Sigmoid colon (tissue), 7 donors: Measurements from ENCODE around the gene SMIM23. TPM values are rescaled to one million over a fixed set of nuclear protein-coding genes. Genes with fewer than 3 reads are reported as not detected.

ENCODE experiments used
- DNase-seq: peaks from one replicate; pipeline ENCODE4 v3.0.0-alpha.2; 2019
- H3K27ac ChIP-seq, 4 donors: fragments of 200-600 bp; sonication (generic); one replicate each; pipeline ENCODE4 v1.5.1; 2016 to 2019; ENCODE audit warnings: mild to moderate bottlenecking in 1 of 4
- H3K27me3 ChIP-seq, 3 donors: fragments of 200-600 bp; sonication (generic); one replicate each; pipeline ENCODE4 v1.5.1; 2019; ENCODE audit warnings: mild to moderate bottlenecking in 1 of 3
- H3K36me3 ChIP-seq, 4 donors: fragments of 200-600 bp; sonication (generic); one replicate each; pipeline ENCODE4 v1.5.1; 2016 to 2019
- H3K4me1 ChIP-seq, 4 donors: fragments of 200-600 bp; sonication (generic); one replicate each; pipeline ENCODE4 v1.5.1; 2017 to 2019
- H3K4me3 ChIP-seq, 4 donors: fragments of 200-600 bp; sonication (generic); one replicate each; pipeline ENCODE4 v1.5.1; 2017 to 2019; ENCODE audit warnings: mild to moderate bottlenecking in 2 of 4, moderate library complexity in 1 of 4
- H3K9me3 ChIP-seq, 4 donors: fragments of 200-600 bp in 3 of 4; sonication (generic) in 3 of 4; one replicate each; pipeline versions ENCODE4 v1.5.1 to v1.6.1; 2013 to 2019
- EP300 ChIP-seq, 4 donors: sonication (generic); formaldehyde crosslinking; IDR thresholded peaks; one replicate each; pipeline ENCODE4 v1.6.1; 2017; ENCODE audit warnings: antibody characterized with exemption in 4 of 4
- POLR2A ChIP-seq, 2 donors: fragments of 450-650 bp; IDR thresholded peaks; one replicate each; pipeline ENCODE4 v1.6.1; 2016; ENCODE audit warnings: antibody characterized with exemption in 2 of 2, mild to moderate bottlenecking in 2 of 2, moderate library complexity in 2 of 2
- POLR2AphosphoS5 ChIP-seq, 4 donors: sonication (generic); formaldehyde crosslinking; IDR thresholded peaks; one replicate each; pipeline ENCODE4 v1.6.1; 2017; ENCODE audit warnings: antibody characterized with exemption in 4 of 4
- WGBS, 2 donors: extraction: QIAGEN DNeasy Blood & Tissue Kit; methylation state at CpG; one replicate each; pipeline ENCODE4 v1.1.7; 2013; 5-methylcytosine and 5-hydroxymethylcytosine counted together
- intact Hi-C: fragments of 100-400 bp; cut with DNase I; formaldehyde crosslinking; loops from one replicate; pipeline ENCODE4 v1.15.1; 2023
- polyA plus RNA-seq, 3 donors: library from polyadenylated mRNA; stranded (reverse); fragments of 200-250 nt; gene quantifications; one replicate each; pipeline ENCODE4 v1.2.3, GENCODE V29; 2013
- total RNA-seq, 4 donors: library from RNA; depleted of rRNA; stranded (reverse); fragments of >200 nt; gene quantifications; one replicate each; pipeline ENCODE4 v1.1.0, GENCODE V29; 2016
- TF ChIP-seq, protein P1 (sequence below), 4 experiments: fragments of 450-650 bp in 3 of 4; fragments of 200-600 bp in 1 of 4; IDR thresholded peaks; one replicate each; pipeline ENCODE4 v1.5.1; 2016 to 2019; ENCODE audit warnings: antibody characterized with exemption in 4 of 4, mild to moderate bottlenecking in 3 of 4, moderate library complexity in 2 of 4
- donor health status: healthy with polysubstance abuse.
- donor health status: Bipolar disorder and iron deficiency.
- donor health status: healthy.

Gene SMIM23
- total and polyA plus RNA-seq, 7 donors, result not detected

DNA sequence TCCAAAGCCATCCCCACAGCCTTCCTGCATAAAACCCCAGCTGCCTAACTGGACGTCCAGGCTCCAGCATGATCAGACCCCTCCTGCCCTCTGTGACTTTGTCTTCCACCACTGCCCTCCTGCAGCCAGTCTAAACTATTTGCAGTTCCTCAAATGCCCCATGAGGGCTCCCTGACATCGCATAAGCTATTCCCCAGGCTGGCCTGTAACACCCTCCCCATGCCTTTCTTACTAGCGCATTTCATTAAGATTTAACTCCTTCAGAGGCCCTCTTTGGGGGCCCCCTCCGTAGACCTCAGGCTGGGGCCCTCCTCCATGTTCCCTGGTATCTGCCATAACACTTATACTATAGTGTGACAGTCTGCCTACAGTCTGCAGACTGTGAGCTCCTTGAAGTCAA is 15.5 kb upstream of the SMIM23 start:
- H3K27me3 ChIP-seq, result no peaks in the 10 kb centered on the region
- H3K4me3 ChIP-seq, result no peak overlapping the region
- H3K9me3 ChIP-seq, result no peaks in the 10 kb centered on the region
- no peaks in the 10 kb centered on the region for H3K36me3 ChIP-seq
- no peak for DNase-seq
- no peaks in the 10 kb centered on the region for H3K4me1 ChIP-seq
- TF ChIP-seq POLR2A (IDR thresholded peaks at IDR 0.05) (no peak), POLR2AphosphoS5 (IDR thresholded peaks at IDR 0.05) (no peak), EP300 (IDR thresholded peaks at IDR 0.05) (no peak)
- TF ChIP-seq, protein P1, sequence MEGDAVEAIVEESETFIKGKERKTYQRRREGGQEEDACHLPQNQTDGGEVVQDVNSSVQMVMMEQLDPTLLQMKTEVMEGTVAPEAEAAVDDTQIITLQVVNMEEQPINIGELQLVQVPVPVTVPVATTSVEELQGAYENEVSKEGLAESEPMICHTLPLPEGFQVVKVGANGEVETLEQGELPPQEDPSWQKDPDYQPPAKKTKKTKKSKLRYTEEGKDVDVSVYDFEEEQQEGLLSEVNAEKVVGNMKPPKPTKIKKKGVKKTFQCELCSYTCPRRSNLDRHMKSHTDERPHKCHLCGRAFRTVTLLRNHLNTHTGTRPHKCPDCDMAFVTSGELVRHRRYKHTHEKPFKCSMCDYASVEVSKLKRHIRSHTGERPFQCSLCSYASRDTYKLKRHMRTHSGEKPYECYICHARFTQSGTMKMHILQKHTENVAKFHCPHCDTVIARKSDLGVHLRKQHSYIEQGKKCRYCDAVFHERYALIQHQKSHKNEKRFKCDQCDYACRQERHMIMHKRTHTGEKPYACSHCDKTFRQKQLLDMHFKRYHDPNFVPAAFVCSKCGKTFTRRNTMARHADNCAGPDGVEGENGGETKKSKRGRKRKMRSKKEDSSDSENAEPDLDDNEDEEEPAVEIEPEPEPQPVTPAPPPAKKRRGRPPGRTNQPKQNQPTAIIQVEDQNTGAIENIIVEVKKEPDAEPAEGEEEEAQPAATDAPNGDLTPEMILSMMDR (IDR thresholded peaks at IDR 0.05), result no peak
- intact Hi-C loops, result no loop called here
- 38 to 56% methylated on average over 4 of the region's 4 CpGs for WGBS, 2 donors
- H3K27ac ChIP-seq, result no peak overlapping the region

- 39 to 40% methylated on average over 3 of the region's 3 CpGs for WGBS, 2 donors
- no peaks in the 10 kb centered on the region for H3K27me3 ChIP-seq
- DNase-seq, result no peak
- H3K9me3 ChIP-seq, result no peaks in the 10 kb centered on the region
- TF ChIP-seq POLR2A (IDR thresholded peaks at IDR 0.05) (no peak), POLR2AphosphoS5 (IDR thresholded peaks at IDR 0.05) (no peak), EP300 (IDR thresholded peaks at IDR 0.05) (no peak)
- TF ChIP-seq, protein P1 (IDR thresholded peaks at IDR 0.05), result no peak
- no peak overlapping the region for H3K4me3 ChIP-seq
- H3K27ac ChIP-seq, result no peak overlapping the region
- H3K4me1 ChIP-seq, result peaks cover 0 to 6% (median 2%) of the 10 kb centered on the region in 4 donors
- no peaks in the 10 kb centered on the region for H3K36me3 ChIP-seq
- intact Hi-C loops, result no loop called here
Measured at GRCh38 chr5:171771856-171772255, 13.8 kb upstream of the SMIM23 start.

GRCh38 chr5:171773106-171773505 is 12.5 kb upstream of the SMIM23 start:
- TF ChIP-seq EP300 (IDR thresholded peaks at IDR 0.05) (no peak), POLR2A (IDR thresholded peaks at IDR 0.05) (no peak), POLR2AphosphoS5 (IDR thresholded peaks at IDR 0.05) (no peak)
- TF ChIP-seq, protein P1 (IDR thresholded peaks at IDR 0.05), result no peak
- Histone ChIP-seq H3K27ac (no peak overlapping the region), H3K4me1 (peaks cover 0 to 16% (median 10%) of the 10 kb centered on the region in 4 donors), H3K9me3 (no peaks in the 10 kb centered on the region), H3K36me3 (no peaks in the 10 kb centered on the region), H3K4me3 (no peak overlapping the region), H3K27me3 (no peaks in the 10 kb centered on the region)
- intact Hi-C loops, result no loop called here
- DNase-seq, result no peak
- 88 to 89% methylated on average over 8 of the region's 8 CpGs for WGBS, 2 donors

- TF ChIP-seq EP300 (IDR thresholded peaks at IDR 0.05) (no peak), POLR2AphosphoS5 (IDR thresholded peaks at IDR 0.05) (no peak), POLR2A (IDR thresholded peaks at IDR 0.05) (no peak)
- TF ChIP-seq, protein P1 (IDR thresholded peaks at IDR 0.05), result no peak
- Histone ChIP-seq H3K27me3 (no peaks in the 10 kb centered on the region), H3K9me3 (no peaks in the 10 kb centered on the region), H3K36me3 (no peaks in the 10 kb centered on the region), H3K4me1 (peaks cover 0 to 16% (median 10%) of the 10 kb centered on the region in 4 donors), H3K27ac (no peak overlapping the region), H3K4me3 (no peak overlapping the region)
- 59 to 85% methylated on average over 9 of the region's 9 CpGs for WGBS, 2 donors
- DNase-seq, result no peak
- intact Hi-C loops, result no loop called here
Measured at GRCh38 chr5:171774418-171774817, 11.2 kb upstream of the SMIM23 start.

GRCh38 chr5:171776213-171776612 is 9.4 kb upstream of the SMIM23 start:
- no peak for DNase-seq
- no peaks in the 10 kb centered on the region for H3K36me3 ChIP-seq
- H3K4me1 ChIP-seq, result peaks cover 0 to 16% (median 10%) of the 10 kb centered on the region in 4 donors
- no peaks in the 10 kb centered on the region for H3K9me3 ChIP-seq
- WGBS, 2 donors, result 70 to 87% methylated on average over 12 of the region's 12 CpGs
- H3K4me3 ChIP-seq, result no peak overlapping the region
- no peak overlapping the region for H3K27ac ChIP-seq
- H3K27me3 ChIP-seq, result no peaks in the 10 kb centered on the region
- TF ChIP-seq POLR2A (IDR thresholded peaks at IDR 0.05) (no peak), EP300 (IDR thresholded peaks at IDR 0.05) (no peak), POLR2AphosphoS5 (IDR thresholded peaks at IDR 0.05) (no peak)
- TF ChIP-seq, protein P1 (IDR thresholded peaks at IDR 0.05), result no peak
- intact Hi-C loops, result no loop called here
